PFSK-1 (cell line): ENCODE measurements around the gene TTYH3.

Experiments
- POLR2AphosphoS5 ChIP-seq: IDR thresholded peaks from 2 replicates; pipeline ENCODE4 v1.6.1; 2012; ENCODE audit warnings: low read depth, mild to moderate bottlenecking, control low read depth, low read length, moderate library complexity
- TAF1 ChIP-seq: IDR thresholded peaks from 2 replicates; pipeline ENCODE4 v1.6.1; 2012; ENCODE audit warnings: low read length, control low read depth, borderline replicate concordance; ENCODE audit not compliant: insufficient read depth

DNA sequence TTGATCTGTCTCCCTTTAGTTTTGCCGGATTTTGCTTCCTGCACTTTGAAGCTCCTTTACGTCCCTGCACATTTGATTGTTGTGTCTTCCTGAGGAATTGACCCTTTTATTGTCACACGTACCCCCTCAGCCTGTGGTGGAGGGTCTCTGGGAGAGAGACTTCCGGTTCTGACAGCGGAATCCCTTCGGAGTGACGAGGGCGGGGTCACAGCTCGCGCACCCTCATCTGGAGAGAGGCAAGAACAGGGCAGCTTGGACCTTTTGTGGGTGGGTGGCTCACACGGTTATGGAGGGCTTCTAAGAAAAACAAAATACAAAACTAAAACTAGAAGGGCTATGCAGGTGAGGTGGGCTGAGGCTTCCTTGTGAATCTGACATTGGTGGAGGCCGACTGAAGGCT lies 82.2 kb downstream of the TTYH3 start:
- TF ChIP-seq POLR2AphosphoS5 (no peak), TAF1 (no peak)
